B cell (primary cell): ENCODE results near the gene PLSCR3.

Source experiments
- CTCF ChIP-seq: fragments of 200-600 bp; IDR thresholded peaks from one replicate; pipeline ENCODE4 v1.8.0; 2022; ENCODE audit warnings: antibody characterized with exemption, mild to moderate bottlenecking
- EZH2 ChIP-seq: IDR thresholded peaks from 2 replicates; pipeline ENCODE4 v1.6.1; 2012; ENCODE audit warnings: borderline replicate concordance, low read depth, mild to moderate bottlenecking, moderate library complexity, low read length; ENCODE audit not compliant: insufficient read depth, poor library complexity, severe bottlenecking

- TF ChIP-seq CTCF (no peak), EZH2 (no peak)
Observed at GRCh38 chr17:7357381-7357780, 36.9 kb downstream of the PLSCR3 start.
